GM10248 (cell line): ENCODE results near the gene BICC1.

ENCODE experiments used
- CTCF ChIA-PET: fragments of 300-600 bp; sonication (Branson Sonifier 250); formaldehyde crosslinking; extraction: SDS; loops from one replicate; lab custom pipeline; 2021; ENCODE audit warnings: antibody characterized with exemption; lab: Yijun Ruan, JAX
- POLR2A ChIA-PET: fragments of 350-650 bp; sonication (Branson Sonifier 250); formaldehyde crosslinking; extraction: SDS; loops from one replicate; lab custom pipeline; 2020; ENCODE audit warnings: antibody characterized with exemption; lab: Yijun Ruan, JAX
- DNase-seq: peaks from one replicate; pipeline ENCODE4 v3.0.0; 2012; ENCODE audit errors: extremely low spot score
- TF ChIP-seq, protein P1 (sequence below): IDR thresholded peaks from 2 replicates; pipeline ENCODE4 v1.5.1; 2012; ENCODE audit warnings: mild to moderate bottlenecking, low read depth; ENCODE audit errors: extremely low read depth, missing control alignments, control extremely low read depth

BICC1 gene

DNA sequence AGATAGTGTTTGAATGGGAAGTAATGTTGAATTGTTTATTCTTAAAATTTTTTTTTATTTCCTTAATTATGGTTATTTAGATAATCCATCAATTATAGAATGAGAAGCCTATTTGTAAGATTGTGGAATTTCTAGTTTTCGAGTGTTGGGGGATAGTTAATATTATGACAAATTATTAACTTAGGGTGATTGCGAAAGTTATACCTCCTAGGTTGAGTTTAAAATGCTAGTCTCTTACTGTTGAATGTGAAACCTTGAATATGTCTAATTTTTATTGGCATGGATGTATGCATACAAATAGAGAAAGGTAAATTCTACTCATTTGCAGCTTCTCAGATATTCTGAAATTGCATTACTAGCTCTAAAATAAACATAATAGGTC, 43.2 kb downstream of the BICC1 start:
- TF ChIP-seq, protein P1, sequence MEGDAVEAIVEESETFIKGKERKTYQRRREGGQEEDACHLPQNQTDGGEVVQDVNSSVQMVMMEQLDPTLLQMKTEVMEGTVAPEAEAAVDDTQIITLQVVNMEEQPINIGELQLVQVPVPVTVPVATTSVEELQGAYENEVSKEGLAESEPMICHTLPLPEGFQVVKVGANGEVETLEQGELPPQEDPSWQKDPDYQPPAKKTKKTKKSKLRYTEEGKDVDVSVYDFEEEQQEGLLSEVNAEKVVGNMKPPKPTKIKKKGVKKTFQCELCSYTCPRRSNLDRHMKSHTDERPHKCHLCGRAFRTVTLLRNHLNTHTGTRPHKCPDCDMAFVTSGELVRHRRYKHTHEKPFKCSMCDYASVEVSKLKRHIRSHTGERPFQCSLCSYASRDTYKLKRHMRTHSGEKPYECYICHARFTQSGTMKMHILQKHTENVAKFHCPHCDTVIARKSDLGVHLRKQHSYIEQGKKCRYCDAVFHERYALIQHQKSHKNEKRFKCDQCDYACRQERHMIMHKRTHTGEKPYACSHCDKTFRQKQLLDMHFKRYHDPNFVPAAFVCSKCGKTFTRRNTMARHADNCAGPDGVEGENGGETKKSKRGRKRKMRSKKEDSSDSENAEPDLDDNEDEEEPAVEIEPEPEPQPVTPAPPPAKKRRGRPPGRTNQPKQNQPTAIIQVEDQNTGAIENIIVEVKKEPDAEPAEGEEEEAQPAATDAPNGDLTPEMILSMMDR: no peak
- ChIA-PET CTCF (no interaction called here), POLR2A (no interaction called here)
- no peak for DNase-seq

DNA sequence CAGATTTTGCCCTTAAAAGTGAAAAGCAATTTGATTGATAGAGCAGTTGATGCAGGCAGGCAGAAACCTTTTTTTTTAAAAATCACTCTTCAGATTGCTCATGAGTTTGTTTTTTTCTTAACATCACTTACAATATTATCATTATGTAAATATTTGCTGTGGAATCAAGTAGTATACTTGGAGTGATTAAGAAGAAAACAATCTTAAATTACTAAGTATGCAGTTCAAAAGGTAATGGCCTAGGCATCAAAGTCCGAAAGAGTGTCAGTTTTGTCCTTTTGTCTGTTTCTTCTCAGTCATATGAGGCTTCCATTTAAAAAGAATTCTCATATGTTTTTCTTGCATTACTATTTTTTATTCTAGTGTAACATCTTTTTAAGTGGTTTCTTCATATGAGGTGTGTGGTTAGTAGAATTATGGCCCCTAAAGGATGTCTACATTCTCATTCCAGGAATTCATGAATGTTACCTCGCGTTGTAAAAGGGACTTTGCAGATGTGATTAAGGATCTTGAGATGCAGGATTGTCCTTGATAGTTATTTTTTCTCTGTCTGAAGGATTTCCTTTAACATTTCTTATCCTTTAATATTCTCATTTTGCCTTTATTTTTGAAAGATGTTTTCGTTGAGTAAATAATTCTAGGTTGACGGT, 44.0 kb downstream of the BICC1 start:
- CTCF ChIA-PET: no interaction called here
- no peak for DNase-seq
- TF ChIP-seq, protein P1: no peak
- POLR2A ChIA-PET: no interaction called here

DNA sequence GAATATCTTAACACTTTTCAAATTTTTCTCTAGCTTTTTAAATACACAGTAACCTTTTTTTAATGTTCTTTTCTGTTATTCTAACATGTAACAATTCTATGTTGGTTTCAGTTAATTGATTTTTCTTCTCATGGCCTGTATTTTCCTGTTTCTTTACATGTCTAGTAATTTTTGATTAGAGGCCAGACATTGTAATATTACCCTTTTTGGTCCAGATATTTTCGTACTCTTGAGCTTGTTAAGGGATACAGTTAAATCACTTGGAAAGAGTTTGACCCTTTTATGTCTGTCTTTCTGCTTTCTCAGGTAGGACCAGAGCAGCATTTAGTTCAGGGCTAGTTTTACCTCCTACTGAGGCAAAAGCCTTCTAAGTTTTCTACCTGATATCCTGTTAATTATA, 45.0 kb downstream of the BICC1 start:
- POLR2A ChIA-PET: no interaction called here
- TF ChIP-seq, protein P1: no peak
- no peak for DNase-seq
- CTCF ChIA-PET: interaction anchor here (0.9 to 1.3 kb wide), 2 partner anchors 10 to 34 kb away, joined by 3 read pairs; no protein-coding TSS in a partner anchor

DNA sequence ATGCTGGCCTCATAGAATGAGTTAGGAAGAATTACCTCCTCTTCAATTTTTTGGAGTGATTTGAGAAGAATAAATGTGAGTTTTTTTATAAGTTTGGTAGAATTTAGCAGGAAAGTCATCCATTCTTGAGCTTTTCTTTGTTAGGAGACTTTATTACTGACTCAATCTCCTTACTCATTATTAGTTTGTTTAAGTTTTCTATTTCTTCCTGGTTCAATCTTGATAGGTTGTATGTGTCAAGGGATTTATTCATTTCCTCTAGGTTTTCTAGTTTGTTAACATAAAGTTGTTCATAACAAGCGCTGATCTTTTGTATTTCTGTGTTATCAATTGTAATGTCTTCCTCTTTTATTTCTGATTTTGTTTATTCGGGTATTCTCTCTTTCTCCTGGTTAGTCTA, 47.4 kb downstream of the BICC1 start:
- POLR2A ChIA-PET: no interaction called here
- CTCF ChIA-PET: no interaction called here
- TF ChIP-seq, protein P1: no peak
- no peak for DNase-seq

DNA sequence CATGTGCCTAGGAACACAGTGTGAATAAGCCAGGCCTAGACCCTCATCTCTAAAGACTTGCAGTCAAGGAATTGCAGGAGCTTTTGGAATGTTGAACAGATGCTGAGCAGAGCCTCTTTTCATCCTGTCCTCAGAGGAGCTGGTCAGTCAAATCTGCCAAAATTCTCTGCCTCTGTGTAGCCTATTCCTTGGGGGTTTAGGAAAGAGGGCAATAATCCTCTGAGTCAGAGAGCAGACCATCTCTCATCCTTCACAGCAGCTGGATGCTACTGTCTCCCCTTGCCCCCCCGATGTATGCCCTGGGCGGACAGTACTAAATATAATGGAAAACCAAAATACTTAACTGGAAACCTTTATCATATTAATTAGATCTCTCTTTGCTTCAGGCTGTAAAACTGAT, 52.6 kb downstream of the BICC1 start:
- ChIA-PET CTCF (no interaction called here), POLR2A (no interaction called here)
- DNase-seq: no peak

DNA sequence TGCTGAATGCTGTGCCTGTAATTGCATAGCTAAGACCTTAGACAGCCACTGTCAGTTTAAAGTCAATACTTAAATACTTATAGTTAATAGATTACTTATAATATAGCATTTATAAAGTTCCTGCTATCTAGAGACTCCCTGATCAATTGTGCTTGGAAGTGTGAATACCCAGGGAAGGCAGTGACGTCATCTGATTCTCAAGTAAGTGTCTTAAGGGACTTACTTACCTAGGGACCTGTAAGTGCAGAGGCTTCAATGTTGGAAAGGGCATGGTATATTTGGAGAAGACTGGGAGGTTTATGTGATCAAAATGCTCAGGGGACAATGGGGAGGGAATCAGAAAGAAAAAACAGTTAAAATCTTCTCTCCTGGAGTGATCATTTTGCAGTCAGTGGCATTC, 55.0 kb downstream of the BICC1 start:
- TF ChIP-seq, protein P1: no peak
- no peak for DNase-seq
- CTCF ChIA-PET: interaction anchor here (1.4 kb wide), 1 partner anchor 9 kb away, joined by 3 read pairs; no protein-coding TSS in a partner anchor
- POLR2A ChIA-PET: no interaction called here

More for the DNA sequence above, 52.6 kb downstream of the BICC1 start:
- TF ChIP-seq, protein P1: no peak
